Gastroesophageal sphincter (tissue), 3 donors: ENCODE results near the gene PIBF1.

Source experiments
- POLR2A ChIP-seq, 2 donors: fragments of 450-650 bp; IDR thresholded peaks; one replicate each; pipeline ENCODE4 v1.6.1; 2017; ENCODE audit warnings: antibody characterized with exemption in 2 of 2, mild to moderate bottlenecking in 2 of 2, moderate library complexity in 1 of 2
- TF ChIP-seq, protein P1 (sequence below), 4 experiments: fragments of 200-600 bp in 2 of 4; fragments of 450-650 bp in 2 of 4; sonication (generic) in 1 of 4; IDR thresholded peaks; one replicate each; pipeline ENCODE4 v1.5.1; 2017 to 2019; ENCODE audit warnings: antibody characterized with exemption in 4 of 4, mild to moderate bottlenecking in 2 of 4, moderate library complexity in 2 of 4

DNA sequence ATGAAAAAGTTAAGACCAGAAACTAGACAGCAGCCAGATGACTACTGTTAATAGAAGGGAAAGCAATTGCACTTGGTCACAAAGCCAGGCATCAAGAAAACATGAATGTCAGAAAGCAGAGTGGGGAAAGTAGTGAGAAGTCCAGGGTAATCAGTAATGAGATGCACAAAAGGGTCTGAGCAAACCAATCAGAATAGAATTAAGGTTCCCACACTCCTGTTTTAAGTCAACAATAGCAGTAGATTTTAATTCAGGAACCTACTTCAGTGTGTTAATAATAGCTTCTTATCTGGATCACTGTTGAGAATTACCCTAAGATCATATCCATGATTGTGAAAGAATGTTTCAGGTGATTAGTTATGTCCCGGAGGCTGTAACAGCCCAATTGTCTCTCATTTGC lies 204.3 kb downstream of the PIBF1 start:
- TF ChIP-seq, protein P1, sequence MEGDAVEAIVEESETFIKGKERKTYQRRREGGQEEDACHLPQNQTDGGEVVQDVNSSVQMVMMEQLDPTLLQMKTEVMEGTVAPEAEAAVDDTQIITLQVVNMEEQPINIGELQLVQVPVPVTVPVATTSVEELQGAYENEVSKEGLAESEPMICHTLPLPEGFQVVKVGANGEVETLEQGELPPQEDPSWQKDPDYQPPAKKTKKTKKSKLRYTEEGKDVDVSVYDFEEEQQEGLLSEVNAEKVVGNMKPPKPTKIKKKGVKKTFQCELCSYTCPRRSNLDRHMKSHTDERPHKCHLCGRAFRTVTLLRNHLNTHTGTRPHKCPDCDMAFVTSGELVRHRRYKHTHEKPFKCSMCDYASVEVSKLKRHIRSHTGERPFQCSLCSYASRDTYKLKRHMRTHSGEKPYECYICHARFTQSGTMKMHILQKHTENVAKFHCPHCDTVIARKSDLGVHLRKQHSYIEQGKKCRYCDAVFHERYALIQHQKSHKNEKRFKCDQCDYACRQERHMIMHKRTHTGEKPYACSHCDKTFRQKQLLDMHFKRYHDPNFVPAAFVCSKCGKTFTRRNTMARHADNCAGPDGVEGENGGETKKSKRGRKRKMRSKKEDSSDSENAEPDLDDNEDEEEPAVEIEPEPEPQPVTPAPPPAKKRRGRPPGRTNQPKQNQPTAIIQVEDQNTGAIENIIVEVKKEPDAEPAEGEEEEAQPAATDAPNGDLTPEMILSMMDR (IDR thresholded peaks at IDR 0.05): no peak
- no peak for TF ChIP-seq POLR2A (IDR thresholded peaks at IDR 0.05)
